COR-L47 (cell line): ENCODE data around the gene STAT2.
"Not testable (repeated sequence)": the region's sequence is repeated elsewhere in the genome, so short reads cannot be mapped to it uniquely, and the experiment has no call there.

Experiments
- DNase-seq: peaks from one replicate; lab custom pipeline; 2025; lab: John Stamatoyannopoulos, UW

Gene STAT2

GRCh38 chr12:56359851-56360767, at the start of gene STAT2:
STAT2 (minus strand) TSS chr12:56360107; CDS start chr12:56356571, 3,536 bp downstream.
- peak; percentile 98 for DNase-seq

DNA sequence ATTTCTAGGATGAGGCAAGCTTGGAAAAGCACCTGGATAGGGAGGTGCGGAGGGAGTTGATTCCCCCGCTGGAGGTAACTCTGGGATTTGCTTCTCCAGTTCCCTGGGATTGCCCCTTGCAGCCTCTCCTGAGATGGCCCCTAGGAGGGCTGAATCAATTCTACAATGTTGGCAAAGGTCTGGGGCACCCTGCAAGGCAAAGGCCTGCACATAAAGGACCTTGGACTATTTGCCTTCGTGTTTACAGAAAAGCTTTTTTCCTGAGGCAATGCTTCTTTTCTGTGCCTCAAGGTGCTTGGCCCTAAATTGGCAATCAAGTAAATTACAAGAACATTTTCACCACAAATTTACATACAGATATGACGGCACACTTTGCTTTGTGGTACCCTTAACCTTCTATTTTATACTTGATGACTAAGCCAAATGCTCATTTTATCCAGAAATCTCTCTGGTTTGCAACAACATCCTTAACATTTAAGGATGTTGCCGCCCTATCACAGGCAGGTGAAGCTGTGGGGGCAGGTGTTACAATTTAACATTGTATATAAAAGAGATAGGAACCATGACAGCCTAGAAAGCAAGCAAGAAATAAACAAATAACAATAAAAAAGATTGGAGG, 49.0 kb upstream of the STAT2 start:
- no peak for DNase-seq

GRCh38 chr12:56404227-56404626, 44.3 kb upstream of the STAT2 start:
- not testable (repeated sequence) for DNase-seq

DNA sequence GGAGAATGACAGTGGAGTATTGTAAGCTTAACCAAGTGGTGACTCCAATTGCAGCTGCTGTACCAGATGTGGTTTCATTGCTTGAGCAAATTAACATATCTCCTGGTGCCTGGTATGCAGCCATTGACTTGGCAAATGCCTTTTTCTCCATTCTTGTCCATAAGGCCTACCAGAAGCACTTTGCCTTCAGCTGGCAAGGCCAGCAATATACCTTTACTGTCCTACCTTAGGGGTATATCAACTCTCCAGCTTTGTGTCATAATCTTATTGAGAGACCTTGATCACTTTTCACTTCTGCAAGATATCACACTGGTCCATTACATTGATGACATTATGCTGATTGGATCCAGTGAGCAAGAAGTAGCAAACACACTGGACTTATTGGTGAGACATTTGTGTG, 41.7 kb upstream of the STAT2 start:
- not testable (repeated sequence) for DNase-seq

DNA sequence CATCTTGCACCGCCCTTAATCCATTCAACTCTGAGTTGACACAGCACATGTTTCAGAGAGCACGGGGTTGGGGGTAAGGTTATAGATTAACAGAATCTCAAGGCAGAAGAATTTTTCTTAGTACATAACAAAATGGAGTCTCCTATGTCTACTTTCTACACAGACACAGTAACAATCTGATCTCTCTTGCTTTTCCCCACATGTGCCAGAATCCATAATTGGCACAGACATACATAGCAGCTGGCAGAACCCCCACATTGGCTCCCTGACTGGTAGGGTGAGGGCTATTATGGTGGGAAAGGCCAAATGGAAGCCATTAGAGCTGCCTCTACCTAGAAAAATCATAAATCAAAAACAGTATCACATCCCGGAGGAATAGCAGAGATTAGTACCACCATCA, 41.2 kb upstream of the STAT2 start:
- not testable (repeated sequence) for DNase-seq

DNA sequence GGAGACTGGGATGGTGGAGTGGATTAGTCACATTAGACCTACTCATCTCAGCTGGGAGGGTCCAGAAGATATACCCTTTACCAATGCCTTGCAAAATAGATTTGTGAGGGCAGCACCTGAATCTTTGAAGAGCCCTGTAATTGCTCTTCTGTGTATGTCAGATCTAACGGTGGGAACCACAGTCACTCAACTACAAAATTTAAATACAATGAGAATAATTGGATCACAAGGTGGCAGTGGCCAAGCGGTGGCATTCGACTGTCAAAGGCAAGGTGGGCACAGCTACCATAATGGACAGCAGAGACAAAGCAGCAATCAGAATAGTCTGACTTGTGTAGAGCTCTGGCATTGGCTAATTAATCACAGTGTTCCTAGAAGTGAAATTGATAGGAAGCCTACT, 39.6 kb upstream of the STAT2 start:
- DNase-seq = not testable (repeated sequence)

GRCh38 chr12:56398324-56398723, 38.4 kb upstream of the STAT2 start:
- DNase-seq = no peak

GRCh38 chr12:56392331-56392730, 32.4 kb upstream of the STAT2 start:
- DNase-seq = no peak

GRCh38 chr12:56391721-56392120, 31.8 kb upstream of the STAT2 start:
- no peak for DNase-seq

- no peak for DNase-seq
Measured at GRCh38 chr12:56389412-56389811, 29.5 kb upstream of the STAT2 start.

GRCh38 chr12:56387152-56387736, 27.3 kb upstream of the STAT2 start:
- DNase-seq = no peak

GRCh38 chr12:56385873-56386272, 26.0 kb upstream of the STAT2 start:
- no peak for DNase-seq

- DNase-seq = no peak
Measured at GRCh38 chr12:56382611-56383010, 22.7 kb upstream of the STAT2 start.

GRCh38 chr12:56377989-56378316, 18.0 kb upstream of the STAT2 start:
- DNase-seq = no peak

- DNase-seq = no peak
Measured at GRCh38 chr12:56377310-56377988, 17.5 kb upstream of the STAT2 start.

- no peak for DNase-seq
Measured at GRCh38 chr12:56375598-56376434, 15.9 kb upstream of the STAT2 start.

- DNase-seq = no peak
Measured at GRCh38 chr12:56374726-56375597, 15.1 kb upstream of the STAT2 start.

- DNase-seq = no peak
Measured at GRCh38 chr12:56373515-56373914, 13.6 kb upstream of the STAT2 start.

DNA sequence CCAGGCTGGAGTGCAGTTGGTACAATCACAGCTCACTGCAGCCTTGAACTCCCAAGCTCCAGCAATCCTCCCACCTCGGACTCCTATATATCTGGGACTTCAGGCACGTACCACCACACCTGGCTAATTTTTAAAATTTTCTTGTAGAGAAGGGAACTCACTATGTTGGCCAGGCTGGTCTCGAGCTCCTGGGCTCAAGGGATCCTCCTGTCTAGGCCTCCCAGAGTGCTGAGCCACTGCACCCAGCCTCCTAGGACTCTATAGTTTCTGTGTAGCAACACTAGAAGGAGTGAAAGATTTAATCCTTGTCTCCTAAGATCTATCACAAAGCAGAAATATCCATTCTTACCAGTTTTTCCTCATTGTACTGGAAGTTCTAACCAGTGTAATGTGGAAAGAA, 7.0 kb upstream of the STAT2 start:
- no peak for DNase-seq
